Measurements from ENCODE around the gene SLC26A2.

Gene SLC26A2

GRCh38 chr5:149962601-149963300 is 2.2 kb downstream of the SLC26A2 start:
- DNase-seq (ENCODE audit: low read depth): no peak

- DNase-seq (ENCODE audit: low read depth): no peak
Measured at GRCh38 chr5:149963729-149964128, 3.2 kb downstream of the SLC26A2 start.

- DNase-seq (ENCODE audit: low read depth): no peak
Measured at GRCh38 chr5:149966946-149967345, 6.4 kb downstream of the SLC26A2 start.

- no peak for DNase-seq (ENCODE audit: low read depth)
Measured at GRCh38 chr5:149969181-149969930, 8.8 kb downstream of the SLC26A2 start.

- no peak for DNase-seq (ENCODE audit: low read depth)
Measured at GRCh38 chr5:149975409-149975808, 14.9 kb downstream of the SLC26A2 start.

GRCh38 chr5:149979896-149980295 is 19.3 kb downstream of the SLC26A2 start:
- DNase-seq (ENCODE audit: low read depth): no peak

- DNase-seq (ENCODE audit: low read depth): no peak
Measured at GRCh38 chr5:149981206-149981605, 20.6 kb downstream of the SLC26A2 start.

- DNase-seq (ENCODE audit: low read depth): no peak
Measured at GRCh38 chr5:149982505-149982904, 21.9 kb downstream of the SLC26A2 start.

- no peak for DNase-seq (ENCODE audit: low read depth)
Measured at GRCh38 chr5:149988126-149988525, 27.6 kb downstream of the SLC26A2 start.

- no peak for DNase-seq (ENCODE audit: low read depth)
Measured at GRCh38 chr5:149990518-149991376, 30.2 kb downstream of the SLC26A2 start.

GRCh38 chr5:149993471-149993870 is 32.9 kb downstream of the SLC26A2 start:
- DNase-seq (ENCODE audit: low read depth): no peak

- no peak for DNase-seq (ENCODE audit: low read depth)
Measured at GRCh38 chr5:149995385-149996204, 35.0 kb downstream of the SLC26A2 start.

GRCh38 chr5:149996205-149996890 is 35.8 kb downstream of the SLC26A2 start:
- no peak for DNase-seq (ENCODE audit: low read depth)

GRCh38 chr5:149998281-149998680 is 37.7 kb downstream of the SLC26A2 start:
- no peak for DNase-seq (ENCODE audit: low read depth)

- DNase-seq (ENCODE audit: low read depth): no peak
Measured at GRCh38 chr5:149999359-149999758, 38.8 kb downstream of the SLC26A2 start.

GRCh38 chr5:149999866-150000255 is 39.3 kb downstream of the SLC26A2 start:
- DNase-seq (ENCODE audit: low read depth): no peak

GRCh38 chr5:150000256-150000989 is 39.9 kb downstream of the SLC26A2 start, which contains the start of the genes HMGXB3 and TIGD6:
HMGXB3 (plus strand) TSS chr5:150000739; CDS start chr5:150004853, 4,114 bp downstream.
TIGD6 (minus strand) TSS chr5:150000654; CDS start chr5:149996348, 4,306 bp downstream.
- peak; percentile 61 for DNase-seq (ENCODE audit: low read depth)

- DNase-seq (ENCODE audit: low read depth): no peak
Measured at GRCh38 chr5:150000990-150001659, 40.6 kb downstream of the SLC26A2 start.

- peak; percentile 39 for DNase-seq (ENCODE audit: low read depth)
Measured at GRCh38 chr5:150001660-150002486, 41.3 kb downstream of the SLC26A2 start.

Data from GM04503 (cell line).